Mucosa of descending colon (tissue), 3 donors: ENCODE data around the gene SLC39A9. TPM values are rescaled to one million over a fixed set of nuclear protein-coding genes. Genes with fewer than 3 reads are reported as not detected.
"Not testable (repeated sequence)": the region's sequence is repeated elsewhere in the genome, so short reads cannot be mapped to it uniquely, and the experiment has no call there.

Experiments used
- ATAC-seq: fragments of 200-7000 bp; cut with Tn5 transposase; one replicate; pipeline ENCODE4 v1.9.1; 2020; ENCODE audit warnings: mild to moderate bottlenecking, moderate library complexity
- DNase-seq, 3 donors: peaks; one replicate each; pipeline ENCODE4 v3.0.0-alpha.2; 2020
- H3K36me3 ChIP-seq: fragments of 200-600 bp; one replicate; pipeline ENCODE4 v1.8.0; 2021; ENCODE audit warnings: low read depth, mild to moderate bottlenecking
- H3K4me1 ChIP-seq: fragments of 200-600 bp; one replicate; pipeline ENCODE4 v1.8.0; 2021; ENCODE audit warnings: low read depth, mild to moderate bottlenecking
- H3K4me3 ChIP-seq: fragments of 200-600 bp; one replicate; pipeline ENCODE4 v1.8.0; 2021; ENCODE audit warnings: mild to moderate bottlenecking
- H3K9me3 ChIP-seq: fragments of 200-600 bp; one replicate; pipeline ENCODE4 v1.8.0; 2021; ENCODE audit warnings: mild to moderate bottlenecking
- CTCF ChIP-seq: fragments of 200-600 bp; IDR thresholded peaks from one replicate; pipeline ENCODE4 v1.8.0; 2022; ENCODE audit warnings: antibody characterized with exemption, mild to moderate bottlenecking
- intact Hi-C, 2 donors: fragments of 100-400 bp; cut with DNase I in 1 of 2; cut with micrococcal nuclease in 1 of 2; formaldehyde crosslinking; loops; one replicate each; pipeline versions ENCODE4 v1.11.0 to v1.11.1; 2022; cut with DNase I, micrococcal nuclease
- total RNA-seq, 3 donors: library from RNA; stranded (reverse); fragmentation: NEBNext Ultra II Directional in 2 of 3; extraction: Animal tissue kit (Norgen Biotek cat#: 25700) in 2 of 3; gene quantifications; one replicate each; pipeline versions ENCODE4 v1.2.1 to v1.2.4, GENCODE V29; 2021 to 2023
- donor health status: DM: no; HTN: no; CAD: no; lungs with moderate emphysema.
- donor health status: DM: no; HTN: no; CAD: no.
- donor health status: DM: no; HTN: yes; CAD: no.

Gene SLC39A9
- total RNA-seq, 3 donors from 2014 or later, result 52.5 to 82.9 (median 78.5) TPM

DNA sequence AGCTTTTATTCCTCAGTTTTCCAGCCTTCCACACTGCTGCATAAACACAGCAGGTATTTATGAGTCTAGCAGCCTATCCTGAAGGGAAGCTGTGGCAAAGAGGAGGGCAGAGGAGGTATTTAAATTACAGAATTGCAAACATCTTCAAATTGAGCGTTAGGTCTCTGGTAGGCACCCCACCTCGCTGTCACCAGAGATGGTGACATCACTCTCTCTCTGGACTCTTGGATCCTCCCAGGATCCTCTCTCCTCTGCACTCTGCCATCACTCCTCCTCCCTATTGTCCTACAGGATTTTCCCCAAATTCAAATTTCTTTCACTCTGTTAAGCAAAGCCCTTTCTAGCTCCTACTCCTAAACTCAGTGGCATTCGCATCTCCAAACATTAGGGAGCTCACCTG, 92.7 kb downstream of the SLC39A9 start:
- no peaks in the 10 kb centered on the region for H3K36me3 ChIP-seq
- H3K4me3 ChIP-seq, result no peak overlapping the region
- TF ChIP-seq CTCF, result no peak
- H3K9me3 ChIP-seq, result no peaks in the 10 kb centered on the region
- intact Hi-C loops, result no loop called here
- DNase-seq (no peak), ATAC-seq (no peak)
- no peaks in the 10 kb centered on the region for H3K4me1 ChIP-seq

DNA sequence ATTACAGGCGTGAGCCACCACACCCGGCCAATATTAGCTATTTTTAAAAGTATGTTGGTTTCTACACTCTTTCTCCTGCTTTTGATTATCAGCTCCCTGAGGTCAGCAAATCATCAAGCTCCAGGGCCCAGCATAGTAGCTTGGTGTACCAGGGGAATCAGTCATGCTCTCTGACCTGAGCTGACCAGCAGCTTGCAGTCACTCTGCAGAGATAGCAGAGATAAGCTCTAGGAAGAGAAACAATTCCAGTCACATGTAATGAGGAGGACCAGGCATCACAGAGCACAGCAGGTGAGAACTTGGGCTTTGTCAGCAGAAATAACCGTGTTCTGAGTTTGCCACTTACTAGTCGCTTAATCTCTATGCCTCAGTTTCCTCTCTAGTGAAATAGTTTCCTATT, 94.5 kb downstream of the SLC39A9 start:
- no peak overlapping the region for H3K4me3 ChIP-seq
- no peak for TF ChIP-seq CTCF
- no peak for ATAC-seq

DNA sequence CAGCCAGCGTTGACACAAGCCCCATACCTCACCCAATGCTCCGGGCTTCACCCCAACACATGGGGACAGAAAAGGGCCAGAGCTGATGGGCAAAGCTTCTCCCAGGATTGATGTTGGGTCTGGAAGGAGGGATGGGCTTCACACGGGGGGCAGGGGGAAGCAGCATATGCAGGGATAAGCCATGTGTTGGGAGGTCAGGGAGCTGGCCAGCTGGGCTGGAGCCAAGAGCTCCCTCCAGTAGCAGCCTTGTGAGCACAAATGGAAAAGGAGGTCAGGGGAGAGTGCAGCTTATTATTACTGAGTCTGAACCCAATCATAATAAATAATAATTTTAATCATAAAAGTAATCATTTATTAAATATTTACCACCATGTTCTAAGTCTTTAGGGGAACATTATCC, 95.3 kb downstream of the SLC39A9 start:
- no peak for TF ChIP-seq CTCF
- H3K36me3 ChIP-seq, result no peaks in the 10 kb centered on the region
- DNase-seq (no peak), ATAC-seq (no peak)
- H3K4me3 ChIP-seq, result no peak overlapping the region
- H3K9me3 ChIP-seq, result no peaks in the 10 kb centered on the region
- no peaks in the 10 kb centered on the region for H3K4me1 ChIP-seq
- intact Hi-C loops, result no loop called here

More for the DNA sequence above, 94.5 kb downstream of the SLC39A9 start:
- no peaks in the 10 kb centered on the region for H3K36me3 ChIP-seq
- intact Hi-C loops, result no loop called here
- no peak for DNase-seq
- H3K9me3 ChIP-seq, result no peaks in the 10 kb centered on the region
- H3K4me1 ChIP-seq, result no peaks in the 10 kb centered on the region

GRCh38 chr14:69495341-69495921, 96.9 kb downstream of the SLC39A9 start:
- H3K4me3 ChIP-seq, result no peak overlapping the region
- intact Hi-C loops, result loop anchor here in 1 of 2 donors (5.0 kb wide), 1 partner anchor 478 kb away; no protein-coding TSS in a partner anchor
- TF ChIP-seq CTCF, result no peak
- no peak for DNase-seq
- no peaks in the 10 kb centered on the region for H3K36me3 ChIP-seq
- H3K9me3 ChIP-seq, result no peaks in the 10 kb centered on the region
- no peaks in the 10 kb centered on the region for H3K4me1 ChIP-seq
- no peak for ATAC-seq

- intact Hi-C loops, result loop anchor here in 1 of 2 donors (5.0 kb wide), 1 partner anchor 481 kb away; no protein-coding TSS in a partner anchor
- H3K4me1 ChIP-seq, H3K9me3 ChIP-seq, H3K36me3 ChIP-seq, DNase-seq, ATAC-seq, H3K4me3 ChIP-seq: not testable (repeated sequence)
These were observed 99.4 kb downstream of the SLC39A9 start for GRCh38 chr14:69497866-69498265.

DNA sequence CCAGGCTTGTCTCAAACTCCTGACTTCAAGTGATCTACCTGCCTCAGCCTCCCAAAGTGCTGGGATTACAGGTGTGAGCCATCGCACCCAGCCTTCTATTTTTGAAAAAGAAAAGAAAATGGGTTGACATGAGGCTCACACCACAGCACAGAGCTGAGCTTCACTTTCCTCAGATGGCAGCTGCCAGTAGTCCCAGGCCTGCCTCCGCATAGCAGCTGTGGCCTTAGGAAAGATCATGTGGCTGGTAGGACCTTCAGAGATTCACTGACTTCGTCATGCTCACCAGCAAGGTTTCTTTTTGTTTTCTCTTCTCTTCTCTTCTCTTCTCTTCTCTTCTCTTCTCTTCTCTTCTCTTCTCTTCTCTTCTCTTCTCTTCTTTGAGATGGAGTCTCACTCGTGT, 99.8 kb downstream of the SLC39A9 start:
- ATAC-seq, H3K4me1 ChIP-seq, H3K4me3 ChIP-seq, H3K36me3 ChIP-seq, H3K9me3 ChIP-seq, DNase-seq: not testable (repeated sequence)
- intact Hi-C loops, result loop anchor here in 1 of 2 donors (5.0 kb wide), 1 partner anchor 481 kb away; no protein-coding TSS in a partner anchor

- intact Hi-C loops, result loop anchor here in 1 of 2 donors (5.0 kb wide), 1 partner anchor 482 kb away; no protein-coding TSS in a partner anchor
- no peak overlapping the region for H3K4me3 ChIP-seq
- ATAC-seq, result no peak
- DNase-seq, result no peak
- H3K9me3 ChIP-seq, result no peaks in the 10 kb centered on the region
- no peaks in the 10 kb centered on the region for H3K36me3 ChIP-seq
- H3K4me1 ChIP-seq, result no peaks in the 10 kb centered on the region
- TF ChIP-seq CTCF, result no peak
These were observed 100.9 kb downstream of the SLC39A9 start for GRCh38 chr14:69499436-69499835.
